GM12878 (cell line): ENCODE results near the gene PRRX2. TPM values are rescaled to one million over a fixed set of nuclear protein-coding genes. Genes with fewer than 3 reads are reported as not detected.

Source experiments
- ATAC-seq: fragments of 200-7000 bp; cut with Tn5 transposase; 3 replicates; pipeline ENCODE4 v1.9.1; 2020; ENCODE audit warnings: mild to moderate bottlenecking, moderate library complexity
- BruUV-seq: library from RNA; stranded (reverse); fragments of 400-500 nt; replicated peaks from 2 replicates; lab custom pipeline; 2021; lab: Mats Ljungman, UMichigan
- CTCF ChIA-PET: fragments of 300-600 bp; sonication (Branson Sonifier 250); formaldehyde crosslinking; extraction: SDS; loops from one replicate; lab custom pipeline; 2021; ENCODE audit warnings: inconsistent platforms; lab: Yijun Ruan, JAX
- POLR2A ChIA-PET: fragments of 350-600 bp; formaldehyde crosslinking; extraction: SDS; loops from one replicate; lab custom pipeline; 2021; ENCODE audit warnings: inconsistent platforms; lab: Charles Lee
- RAD21 ChIA-PET: fragments of 300-600 bp; sonication (Branson Sonifier 250); formaldehyde crosslinking; loops from one replicate; lab custom pipeline; 2023; ENCODE audit warnings: antibody characterized with exemption; ENCODE audit not compliant: unreplicated experiment; lab: Charles Lee
- SMC1A ChIA-PET: fragments of 300-600 bp; sonication (Branson Sonifier 250); formaldehyde crosslinking; loops from one replicate; lab custom pipeline; 2023; ENCODE audit not compliant: unreplicated experiment, uncharacterized antibody; lab: Charles Lee
- DNase-seq: peaks from one replicate; pipeline ENCODE4 v3.0.0-alpha.2; 2011; ENCODE audit warnings: low read depth, low spot score
- FAIRE-seq: peaks from 3 replicates; lab custom pipeline; 2011; peaks lifted over from hg19 to GRCh38; lab: Jason Lieb, UNC
- H2AFZ ChIP-seq: 2 replicates; pipeline ENCODE4 v1.6.0; 2011; ENCODE audit warnings: low read depth, low read length, control low read depth; ENCODE audit not compliant: control insufficient read depth
- H3K27ac ChIP-seq: 2 replicates; pipeline ENCODE4 v1.5.1; 2011; ENCODE audit warnings: control low read depth; ENCODE audit not compliant: control insufficient read depth, insufficient read depth
- H3K27me3 ChIP-seq, 2 experiments: replicated peaks in 1 of 2; 2 replicates each; pipeline versions ENCODE4 v1.6.0 to v1.6.1; 2011; ENCODE audit warnings: low read length in 1 of 2; ENCODE audit not compliant: control insufficient read depth in 2 of 2, insufficient read depth in 2 of 2
- H3K36me3 ChIP-seq, 2 experiments: 2 replicates each; pipeline ENCODE4 v1.5.1; 2011; ENCODE audit warnings: low read length in 1 of 2; ENCODE audit not compliant: control insufficient read depth in 2 of 2, insufficient read depth in 2 of 2
- H3K4me1 ChIP-seq: 2 replicates; pipeline ENCODE4 v1.6.1; 2011; ENCODE audit warnings: mild to moderate bottlenecking, low read length, moderate library complexity, mixed read lengths; ENCODE audit not compliant: control insufficient read depth, insufficient read depth
- H3K4me2 ChIP-seq: 2 replicates; pipeline ENCODE4 v1.6.0; 2011; ENCODE audit warnings: control low read depth; ENCODE audit not compliant: control insufficient read depth, insufficient read depth
- H3K4me3 ChIP-seq: fragments of 200-600 bp; sonication (generic); 2 replicates; pipeline ENCODE4 v1.5.1; 2016
- H3K79me2 ChIP-seq: 2 replicates; pipeline ENCODE4 v1.6.0; 2011; ENCODE audit warnings: low read length; ENCODE audit not compliant: control insufficient read depth, insufficient read depth
- H3K9ac ChIP-seq: 2 replicates; pipeline ENCODE4 v1.8.0; 2011; ENCODE audit warnings: low read length, control low read depth, mixed read lengths; ENCODE audit not compliant: control insufficient read depth, insufficient read depth
- H3K9me3 ChIP-seq: replicated peaks from 3 replicates; pipeline ENCODE4 v1.5.1; 2011; ENCODE audit warnings: mild to moderate bottlenecking, low read length; ENCODE audit not compliant: control insufficient read depth, insufficient read depth
- H4K20me1 ChIP-seq: 2 replicates; pipeline ENCODE4 v1.6.0; 2011; ENCODE audit not compliant: control insufficient read depth, insufficient read depth
- ELK1 ChIP-seq: IDR thresholded peaks from 2 replicates; pipeline ENCODE4 v1.6.1; 2012; ENCODE audit warnings: low read depth, low read length, improper control_type of control experiment
- HDGF ChIP-seq: fragments of 450-650 bp; IDR thresholded peaks from 2 replicates; pipeline ENCODE4 v1.6.1; 2016; ENCODE audit warnings: antibody characterized with exemption
- NR2C2 ChIP-seq: IDR thresholded peaks from 2 replicates; pipeline ENCODE4 v1.6.1; 2011; ENCODE audit warnings: borderline replicate concordance, low read depth; ENCODE audit not compliant: control insufficient read depth, insufficient read length
- PML ChIP-seq: IDR thresholded peaks from 2 replicates; pipeline ENCODE4 v1.6.1; 2012; ENCODE audit warnings: low read length, inconsistent platforms
- POLR2AphosphoS5 ChIP-seq: IDR thresholded peaks from 2 replicates; pipeline ENCODE4 v1.6.1; 2011; ENCODE audit warnings: mild to moderate bottlenecking, low read length, inconsistent platforms
- TAF1 ChIP-seq: IDR thresholded peaks from 2 replicates; pipeline ENCODE4 v1.6.1; 2011; ENCODE audit warnings: mild to moderate bottlenecking, low read depth, low read length, borderline replicate concordance
- WRNIP1 ChIP-seq: IDR thresholded peaks from 2 replicates; pipeline ENCODE4 v1.6.1; 2011; ENCODE audit warnings: low read depth, low read length, improper control_type of control experiment, borderline replicate concordance
- ZBED1 ChIP-seq: IDR thresholded peaks from 2 replicates; pipeline ENCODE4 v1.6.1; 2016; ENCODE audit warnings: borderline replicate concordance
- ZBTB11 ChIP-seq: fragments of 450-650 bp; formaldehyde crosslinking; IDR thresholded peaks from 2 replicates; pipeline ENCODE4 v1.5.0; 2022; ENCODE audit warnings: mild to moderate bottlenecking, missing genetic modification characterization
- WGBS: methylation state at CpG from one replicate; pipeline ENCODE4 v1.1.6; 2016; ENCODE audit warnings: low lambda C conversion rate; ENCODE audit not compliant: insufficient replicate concordance, insufficient coverage; ENCODE audit errors: missing lambda C conversion rate; 5-methylcytosine and 5-hydroxymethylcytosine counted together
- in situ Hi-C: fragments of 300-500 bp; cut with MboI; formaldehyde crosslinking; loops from 9 replicates; pipeline ENCODE4 v1.14.3; 2018; ENCODE audit warnings: mixed read lengths
- intact Hi-C: fragments of 100-400 bp; cut with micrococcal nuclease; formaldehyde crosslinking; loops from one replicate; pipeline ENCODE4 v1.14.2; 2022; ENCODE audit not compliant: unreplicated experiment
- polyA plus RNA-seq, 11 experiments: library from polyadenylated mRNA; depleted of rRNA in 4 of 11; unstranded in 6 of 11; stranded (reverse) in 5 of 11; fragments of >200 nt; fragmentation: Nextera tagmentation in 4 of 11; fragmentation: Illumina TruSeq in 1 of 11; extraction: Ambion mirVana in 4 of 11; extraction: Trizol in 1 of 11; gene quantifications; 1 replicate in 1 of 11; 2 replicates in 10 of 11; pipeline versions ENCODE4 v1.2.1 to v1.2.3, GENCODE V29; 2011 to 2016; ENCODE audit warnings: inconsistent platforms in 2 of 11, missing spikeins in 2 of 11, low read depth in 1 of 11
- total RNA-seq, 4 experiments: library from RNA; depleted of rRNA in 3 of 4; stranded (reverse); fragments of >200 nt in 3 of 4; fragmentation: Illumina TruSeq in 1 of 4; extraction: Trizol in 1 of 4; gene quantifications; 2 replicates each; pipeline versions ENCODE4 v1.2.1 to v1.2.3, GENCODE V29; 2013 to 2021

PRRX2 gene
- total and polyA plus RNA-seq, 10 of the 15 experiments (the other 5 are each of a cell fraction or from before 2014, with no cell fraction given) = not detected

- no peak for FAIRE-seq
- no peak for TF ChIP-seq WRNIP1
- TF ChIP-seq ZBED1 = no peak
- no peak for TF ChIP-seq NR2C2
- TF ChIP-seq PML = no peak
- no peak for TF ChIP-seq ZBTB11
- TF ChIP-seq ELK1 = no peak
- no peak for TF ChIP-seq TAF1
- TF ChIP-seq POLR2AphosphoS5 = no peak
- no peak for TF ChIP-seq HDGF
- Histone ChIP-seq H4K20me1 (no peaks in the 10 kb centered on the region), H3K9me3 (no peaks in the 10 kb centered on the region), H3K27ac (no peak overlapping the region), H3K27me3 (no peaks in the 10 kb centered on the region), H3K4me3 (no peak overlapping the region), H3K4me2 (no peak overlapping the region), H3K36me3 (peaks cover 15 to 32% of the 10 kb centered on the region in 2 experiments; a peak in 3 of 4 replicates), H3K79me2 (peaks cover 15% of the 10 kb centered on the region), H3K4me1 (peaks cover 6% of the 10 kb centered on the region; the same call in 1 of the 2 replicates), H3K9ac (no peak overlapping the region), H2AFZ (no peak overlapping the region)
- in situ Hi-C loops = no loop called here
- no peak for ATAC-seq
- DNase-seq = no peak
- no TSS peak for BruUV-seq
- SMC1A ChIA-PET = no interaction called here
- 89% methylated on average over 13 of the region's 17 CpGs for WGBS
- RAD21 ChIA-PET = interaction anchor here (2.1 kb wide), 1 partner anchor 14 kb away, joined by 7 read pairs; the partner anchor contains the start of gene NTMT1
- intact Hi-C loops = no loop called here
- POLR2A ChIA-PET = interaction anchor here (1.1 to 1.4 kb wide), 2 partner anchors 8 to 10 kb away, joined by 3 to 4 read pairs; no protein-coding TSS in a partner anchor
- CTCF ChIA-PET = interaction anchor here (0.9 to 2.1 kb wide), 3 partner anchors 13 to 15 kb away, joined by 3 to 7 read pairs (median 4); partner anchors contain the start of gene NTMT1
Measured at GRCh38 chr9:129639034-129639630, 26.3 kb upstream of the PRRX2 start.
